MG63 (cell line): ENCODE data around the gene RASGRF1. TPM values are rescaled to one million over a fixed set of nuclear protein-coding genes. Genes with fewer than 3 reads are reported as not detected.

Experiments used
- DNase-seq: peaks from one replicate; pipeline ENCODE4 v3.0.0-alpha.2; 2020
- H3K27me3 ChIP-seq: fragments of 250-450 bp; sonication (Bioruptor Pico); 2 replicates; pipeline ENCODE4 v1.5.1; 2020; ENCODE audit warnings: mild to moderate bottlenecking, moderate library complexity
- H3K36me3 ChIP-seq: fragments of 250-450 bp; sonication (Bioruptor Pico); 2 replicates; pipeline ENCODE4 v1.5.1; 2020; ENCODE audit warnings: mild to moderate bottlenecking, moderate library complexity
- H3K4me3 ChIP-seq: fragments of 250-450 bp; sonication (Bioruptor Pico); 2 replicates; pipeline ENCODE4 v1.5.1; 2020; ENCODE audit warnings: mild to moderate bottlenecking, moderate library complexity
- H3K9me3 ChIP-seq: fragments of 250-450 bp; sonication (Bioruptor Pico); 2 replicates; pipeline ENCODE4 v1.5.1; 2020; ENCODE audit warnings: mild to moderate bottlenecking, moderate library complexity
- total RNA-seq: library from RNA; depleted of rRNA; stranded (reverse); fragments of >200 nt; shearing (Covaris generic); gene quantifications from 2 replicates; pipeline ENCODE4 v1.2.3, GENCODE V29; 2014; ENCODE audit warnings: low replicate concordance

RASGRF1 gene
- total RNA-seq, 1 experiment from 2014 or later: not detected

GRCh38 chr15:79084308-79084968 lies 6.1 kb downstream of the RASGRF1 start:
- Histone ChIP-seq H3K9me3 (no peaks in the 10 kb centered on the region), H3K27me3 (peaks cover 67% of the 10 kb centered on the region), H3K4me3 (no peak overlapping the region), H3K36me3 (no peaks in the 10 kb centered on the region)
- no peak for DNase-seq

- no peak for DNase-seq
- peaks cover 54% of the 10 kb centered on the region for H3K27me3 ChIP-seq
Observed at GRCh38 chr15:79083154-79083553, 7.4 kb downstream of the RASGRF1 start.

GRCh38 chr15:79082363-79083070 lies 8.1 kb downstream of the RASGRF1 start:
- no peak overlapping the region for H3K4me3 ChIP-seq
- no peak for DNase-seq
- peaks cover 48% of the 10 kb centered on the region for H3K27me3 ChIP-seq
- H3K9me3 ChIP-seq: no peaks in the 10 kb centered on the region
- H3K36me3 ChIP-seq: no peaks in the 10 kb centered on the region

More at GRCh38 chr15:79083154-79083553, 7.4 kb downstream of the RASGRF1 start:
- Histone ChIP-seq H3K9me3 (no peaks in the 10 kb centered on the region), H3K4me3 (no peak overlapping the region), H3K36me3 (no peaks in the 10 kb centered on the region)

GRCh38 chr15:79078763-79079410 lies 11.7 kb downstream of the RASGRF1 start:
- no peak for DNase-seq
- peaks cover 11% of the 10 kb centered on the region for H3K27me3 ChIP-seq
- no peak overlapping the region for H3K4me3 ChIP-seq
- H3K9me3 ChIP-seq: no peaks in the 10 kb centered on the region
- H3K36me3 ChIP-seq: no peaks in the 10 kb centered on the region

GRCh38 chr15:79078003-79078402 lies 12.6 kb downstream of the RASGRF1 start:
- no peak for DNase-seq

GRCh38 chr15:79076661-79077060 lies 13.9 kb downstream of the RASGRF1 start:
- H3K9me3 ChIP-seq: no peaks in the 10 kb centered on the region
- DNase-seq: no peak
- no peaks in the 10 kb centered on the region for H3K36me3 ChIP-seq
- H3K27me3 ChIP-seq: no peaks in the 10 kb centered on the region
- H3K4me3 ChIP-seq: no peak overlapping the region

More at GRCh38 chr15:79078003-79078402, 12.6 kb downstream of the RASGRF1 start:
- Histone ChIP-seq H3K9me3 (no peaks in the 10 kb centered on the region), H3K4me3 (no peak overlapping the region), H3K36me3 (no peaks in the 10 kb centered on the region), H3K27me3 (peaks cover 3% of the 10 kb centered on the region)

DNA sequence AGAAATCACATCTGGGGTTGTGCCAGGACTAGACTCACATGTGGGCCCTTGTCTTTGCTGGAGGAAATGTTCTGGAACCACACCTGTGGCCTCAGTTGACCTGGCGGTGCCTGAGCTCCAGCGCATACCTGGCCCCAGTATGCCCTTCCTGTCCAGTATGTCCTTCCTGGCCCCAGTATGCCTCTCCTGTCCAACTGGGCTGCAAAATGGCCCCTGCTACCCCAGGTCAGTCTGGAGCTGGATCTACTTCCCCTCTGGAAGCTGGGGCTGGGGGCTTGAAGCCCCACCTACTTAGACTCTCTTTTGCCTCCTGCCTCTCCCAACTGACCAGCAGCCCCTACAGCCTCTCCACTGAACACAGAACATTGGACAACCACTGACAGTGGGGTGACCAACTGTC lies 15.3 kb downstream of the RASGRF1 start:
- no peaks in the 10 kb centered on the region for H3K9me3 ChIP-seq
- H3K27me3 ChIP-seq: no peaks in the 10 kb centered on the region
- DNase-seq: no peak
- no peak overlapping the region for H3K4me3 ChIP-seq
- no peaks in the 10 kb centered on the region for H3K36me3 ChIP-seq

GRCh38 chr15:79073336-79073735 lies 17.2 kb downstream of the RASGRF1 start:
- no peaks in the 10 kb centered on the region for H3K27me3 ChIP-seq
- H3K4me3 ChIP-seq: no peak overlapping the region

DNA sequence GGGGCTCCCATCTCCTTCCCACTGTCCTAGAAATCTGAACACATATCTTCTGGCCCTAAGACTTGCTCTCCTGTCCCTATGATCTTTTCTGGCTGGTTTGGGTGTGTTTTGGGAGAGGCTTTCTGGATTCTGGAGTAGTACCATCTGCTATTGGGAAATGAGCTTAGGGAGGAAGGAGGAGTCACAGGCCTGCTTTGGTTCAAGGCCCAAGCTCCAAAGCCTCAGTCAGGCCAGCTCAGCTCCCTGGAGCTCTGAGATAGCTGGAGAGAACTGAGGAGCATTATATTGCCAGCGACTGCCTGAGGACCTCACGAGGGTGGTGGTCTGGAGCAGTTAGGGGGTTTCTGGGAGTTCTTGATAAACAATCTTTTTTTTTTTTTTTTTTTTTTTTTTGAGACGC lies 18.7 kb downstream of the RASGRF1 start:
- Histone ChIP-seq H3K9me3 (no peaks in the 10 kb centered on the region), H3K27me3 (no peaks in the 10 kb centered on the region), H3K36me3 (no peaks in the 10 kb centered on the region), H3K4me3 (no peak overlapping the region)
- DNase-seq: no peak

More at GRCh38 chr15:79073336-79073735, 17.2 kb downstream of the RASGRF1 start:
- no peak for DNase-seq
- no peaks in the 10 kb centered on the region for H3K36me3 ChIP-seq
- H3K9me3 ChIP-seq: no peaks in the 10 kb centered on the region

DNA sequence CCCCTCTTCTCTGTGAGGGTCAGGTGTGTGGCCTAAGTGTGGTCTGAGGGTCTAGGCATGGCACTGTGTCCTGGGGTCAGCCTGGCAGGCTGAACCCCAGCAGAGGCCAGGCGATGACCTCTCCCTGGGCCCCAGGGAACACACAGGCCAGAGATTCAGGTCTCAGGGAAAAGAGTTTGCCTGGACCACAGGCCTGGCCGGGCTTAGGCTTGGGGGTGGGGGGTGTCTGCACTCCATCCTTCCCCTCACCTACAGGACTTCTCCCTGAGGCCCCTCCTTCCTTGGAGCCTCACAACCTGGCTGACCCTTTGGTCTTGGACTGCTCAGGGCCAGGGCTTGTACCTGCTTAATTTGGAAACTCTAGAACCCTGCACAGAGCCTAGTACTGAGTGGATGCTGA lies 21.8 kb downstream of the RASGRF1 start:
- H3K9me3 ChIP-seq: no peaks in the 10 kb centered on the region
- H3K4me3 ChIP-seq: no peak overlapping the region
- DNase-seq: no peak
- H3K36me3 ChIP-seq: no peaks in the 10 kb centered on the region
- H3K27me3 ChIP-seq: no peaks in the 10 kb centered on the region

DNA sequence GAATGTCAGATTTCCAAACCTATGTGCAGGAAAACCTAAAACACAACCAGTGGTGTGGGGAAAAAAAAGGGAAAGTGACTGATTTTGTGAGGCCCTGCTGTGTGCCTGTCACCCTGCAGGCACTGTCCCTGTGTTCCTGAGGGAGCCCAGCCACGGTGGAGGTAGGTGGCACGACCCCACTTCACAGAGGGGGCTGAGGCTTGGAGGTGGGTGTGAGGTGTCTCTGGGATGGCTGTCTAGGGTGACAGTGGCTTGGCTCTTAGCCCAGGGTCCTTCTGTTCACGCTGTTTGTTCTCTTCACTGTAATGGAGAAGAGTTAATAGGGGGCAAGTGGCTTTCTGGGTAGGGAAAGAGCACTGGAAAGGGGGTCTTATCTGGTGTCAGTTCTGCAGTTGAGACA lies 22.6 kb downstream of the RASGRF1 start:
- no peaks in the 10 kb centered on the region for H3K9me3 ChIP-seq
- H3K36me3 ChIP-seq: no peaks in the 10 kb centered on the region
- H3K27me3 ChIP-seq: no peaks in the 10 kb centered on the region
- no peak for DNase-seq
- H3K4me3 ChIP-seq: no peak overlapping the region

GRCh38 chr15:79067072-79067833 lies 23.3 kb downstream of the RASGRF1 start:
- H3K4me3 ChIP-seq: no peak overlapping the region
- H3K27me3 ChIP-seq: no peaks in the 10 kb centered on the region; the same call in 1 of the 2 replicates
- H3K9me3 ChIP-seq: no peaks in the 10 kb centered on the region
- no peak for DNase-seq
- no peaks in the 10 kb centered on the region for H3K36me3 ChIP-seq

- DNase-seq: no peak
- Histone ChIP-seq H3K4me3 (no peak overlapping the region), H3K27me3 (no peaks in the 10 kb centered on the region; the same call in 1 of the 2 replicates), H3K9me3 (no peaks in the 10 kb centered on the region), H3K36me3 (no peaks in the 10 kb centered on the region)
Observed at GRCh38 chr15:79066391-79067071, 24.0 kb downstream of the RASGRF1 start.

GRCh38 chr15:79065706-79066376 lies 24.7 kb downstream of the RASGRF1 start:
- no peak for DNase-seq
- Histone ChIP-seq H3K4me3 (no peak overlapping the region), H3K27me3 (no peaks in the 10 kb centered on the region; the same call in 1 of the 2 replicates), H3K9me3 (no peaks in the 10 kb centered on the region), H3K36me3 (no peaks in the 10 kb centered on the region)

DNA sequence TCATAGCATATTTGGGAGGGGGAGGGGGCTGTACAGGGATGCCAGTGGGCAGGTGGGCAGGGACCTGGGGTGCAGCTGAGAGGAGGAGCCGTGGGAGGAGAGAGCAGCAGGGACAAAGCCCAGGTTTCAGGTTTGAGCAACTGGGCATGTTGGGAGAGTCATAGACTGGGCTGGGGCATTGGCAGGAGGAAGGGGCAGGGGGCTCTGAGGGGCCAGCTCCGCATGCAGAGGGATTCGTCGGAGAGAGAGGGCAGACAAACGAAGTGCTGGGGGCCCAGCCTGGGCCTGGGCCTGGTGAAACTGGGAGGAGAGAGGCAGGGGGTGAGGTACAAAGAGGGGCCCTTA lies 25.2 kb downstream of the RASGRF1 start:
- no peak for DNase-seq
- Histone ChIP-seq H3K36me3 (no peaks in the 10 kb centered on the region), H3K9me3 (no peaks in the 10 kb centered on the region), H3K4me3 (no peak overlapping the region), H3K27me3 (no peaks in the 10 kb centered on the region; the same call in 1 of the 2 replicates)

DNA sequence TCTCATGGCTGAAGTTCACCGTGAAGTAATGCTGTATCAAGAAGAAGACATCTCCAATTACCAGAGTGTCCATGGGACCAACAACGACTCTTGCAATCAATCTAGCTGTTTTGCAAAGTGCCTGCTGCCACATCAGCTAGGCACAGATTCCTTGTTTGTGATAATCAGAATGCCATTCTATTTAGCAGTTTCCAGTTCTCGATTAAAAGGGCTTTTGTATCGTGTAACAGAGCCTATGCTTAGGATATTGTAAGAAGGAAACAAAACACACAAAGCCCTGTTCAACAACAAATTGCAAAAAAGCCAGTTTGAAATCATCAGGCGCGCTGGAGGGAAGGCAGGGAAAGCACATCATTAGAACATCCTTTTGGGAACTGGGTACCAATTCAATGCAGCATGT lies 26.1 kb downstream of the RASGRF1 start:
- H3K4me3 ChIP-seq: no peak overlapping the region
- H3K9me3 ChIP-seq: no peaks in the 10 kb centered on the region
- H3K27me3 ChIP-seq: no peaks in the 10 kb centered on the region; the same call in 1 of the 2 replicates
- DNase-seq: no peak
- no peaks in the 10 kb centered on the region for H3K36me3 ChIP-seq
